Vagina (tissue), 2 donors: ENCODE data around the gene TTC9. TPM values are rescaled to one million over a fixed set of nuclear protein-coding genes. Genes with fewer than 3 reads are reported as not detected.

Source experiments
- DNase-seq, 2 donors: peaks; one replicate each; pipeline ENCODE4 v3.0.0-alpha.2; 2017; ENCODE audit errors: extremely low spot score in 2 of 2
- H3K27ac ChIP-seq: fragments of 200-600 bp; sonication (generic); one replicate; pipeline ENCODE4 v1.5.1; 2019
- H3K27me3 ChIP-seq: fragments of 200-600 bp; sonication (generic); one replicate; pipeline ENCODE4 v1.5.1; 2019
- H3K36me3 ChIP-seq, 2 donors: fragments of 200-600 bp; sonication (generic); one replicate each; pipeline ENCODE4 v1.5.1; 2017 to 2019
- H3K4me1 ChIP-seq: fragments of 200-600 bp; sonication (generic); one replicate; pipeline ENCODE4 v1.5.1; 2019
- H3K4me3 ChIP-seq, 2 donors: fragments of 200-600 bp; sonication (generic); 1 replicate in 1 of 2; 2 replicates in 1 of 2; pipeline ENCODE4 v1.5.1; 2016 to 2019
- H3K9me3 ChIP-seq: fragments of 200-600 bp; sonication (generic); one replicate; pipeline ENCODE4 v1.5.1; 2019
- POLR2A ChIP-seq, 2 donors: fragments of 450-650 bp; IDR thresholded peaks; one replicate each; pipeline ENCODE4 v1.6.1; 2017; ENCODE audit warnings: antibody characterized with exemption in 2 of 2, mild to moderate bottlenecking in 2 of 2, moderate library complexity in 2 of 2
- POLR2AphosphoS5 ChIP-seq, 2 donors: sonication (generic); formaldehyde crosslinking; IDR thresholded peaks; one replicate each; pipeline ENCODE4 v1.9.0; 2017; ENCODE audit warnings: antibody characterized with exemption in 2 of 2, mild to moderate bottlenecking in 2 of 2, low read depth in 1 of 2; ENCODE audit not compliant: insufficient read depth in 1 of 2
- intact Hi-C: fragments of 100-400 bp; cut with DNase I; formaldehyde crosslinking; loops from one replicate; pipeline ENCODE4 v1.15.1; 2023
- total RNA-seq: library from RNA; depleted of rRNA; stranded (reverse); fragments of >200 nt; gene quantifications from one replicate; pipeline ENCODE4 v1.2.3, GENCODE V29; 2016
- TF ChIP-seq, protein P1 (sequence below), 3 experiments: fragments of 450-650 bp in 2 of 3; fragments of 200-600 bp in 1 of 3; sonication (generic) in 1 of 3; IDR thresholded peaks; one replicate each; pipeline ENCODE4 v1.5.1; 2017 to 2019; ENCODE audit warnings: antibody characterized with exemption in 3 of 3, mild to moderate bottlenecking in 2 of 3, moderate library complexity in 2 of 3

TTC9 gene
- total RNA-seq, 1 donor from 2014 or later: 6.1 TPM

DNA sequence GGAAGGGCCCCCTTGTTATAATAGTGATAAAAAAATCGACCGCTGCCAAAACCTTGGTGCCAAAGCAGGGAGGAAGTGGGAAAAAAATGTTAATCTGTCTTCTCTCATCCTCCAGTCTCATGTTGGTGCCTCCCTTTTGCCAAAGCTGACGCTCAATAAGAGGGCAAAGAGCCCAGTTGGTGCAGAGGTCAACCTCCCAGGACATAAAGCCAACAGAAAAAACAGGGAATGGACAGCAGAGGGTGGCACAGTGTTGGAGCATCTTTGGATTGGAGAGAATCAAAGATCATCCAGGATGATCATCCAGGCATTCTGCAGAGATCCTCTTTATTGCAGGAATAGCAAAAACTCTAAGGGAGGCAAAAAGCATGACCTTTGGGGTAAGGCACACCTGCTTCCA is 9.8 kb upstream of the TTC9 start:
- Histone ChIP-seq H3K27me3 (no peaks in the 10 kb centered on the region), H3K27ac (no peak overlapping the region), H3K36me3 (no peaks in the 10 kb centered on the region), H3K9me3 (no peaks in the 10 kb centered on the region), H3K4me1 (no peaks in the 10 kb centered on the region), H3K4me3 (no peak overlapping the region)
- intact Hi-C loops: no loop called here
- TF ChIP-seq POLR2AphosphoS5 (IDR thresholded peaks at IDR 0.05; ENCODE audit: insufficient read depth in 1 of 2, low read depth in 1 of 2) (no peak), POLR2A (IDR thresholded peaks at IDR 0.05) (no peak)
- TF ChIP-seq, protein P1, sequence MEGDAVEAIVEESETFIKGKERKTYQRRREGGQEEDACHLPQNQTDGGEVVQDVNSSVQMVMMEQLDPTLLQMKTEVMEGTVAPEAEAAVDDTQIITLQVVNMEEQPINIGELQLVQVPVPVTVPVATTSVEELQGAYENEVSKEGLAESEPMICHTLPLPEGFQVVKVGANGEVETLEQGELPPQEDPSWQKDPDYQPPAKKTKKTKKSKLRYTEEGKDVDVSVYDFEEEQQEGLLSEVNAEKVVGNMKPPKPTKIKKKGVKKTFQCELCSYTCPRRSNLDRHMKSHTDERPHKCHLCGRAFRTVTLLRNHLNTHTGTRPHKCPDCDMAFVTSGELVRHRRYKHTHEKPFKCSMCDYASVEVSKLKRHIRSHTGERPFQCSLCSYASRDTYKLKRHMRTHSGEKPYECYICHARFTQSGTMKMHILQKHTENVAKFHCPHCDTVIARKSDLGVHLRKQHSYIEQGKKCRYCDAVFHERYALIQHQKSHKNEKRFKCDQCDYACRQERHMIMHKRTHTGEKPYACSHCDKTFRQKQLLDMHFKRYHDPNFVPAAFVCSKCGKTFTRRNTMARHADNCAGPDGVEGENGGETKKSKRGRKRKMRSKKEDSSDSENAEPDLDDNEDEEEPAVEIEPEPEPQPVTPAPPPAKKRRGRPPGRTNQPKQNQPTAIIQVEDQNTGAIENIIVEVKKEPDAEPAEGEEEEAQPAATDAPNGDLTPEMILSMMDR (IDR thresholded peaks at IDR 0.05): no peak
- DNase-seq: no peak

DNA sequence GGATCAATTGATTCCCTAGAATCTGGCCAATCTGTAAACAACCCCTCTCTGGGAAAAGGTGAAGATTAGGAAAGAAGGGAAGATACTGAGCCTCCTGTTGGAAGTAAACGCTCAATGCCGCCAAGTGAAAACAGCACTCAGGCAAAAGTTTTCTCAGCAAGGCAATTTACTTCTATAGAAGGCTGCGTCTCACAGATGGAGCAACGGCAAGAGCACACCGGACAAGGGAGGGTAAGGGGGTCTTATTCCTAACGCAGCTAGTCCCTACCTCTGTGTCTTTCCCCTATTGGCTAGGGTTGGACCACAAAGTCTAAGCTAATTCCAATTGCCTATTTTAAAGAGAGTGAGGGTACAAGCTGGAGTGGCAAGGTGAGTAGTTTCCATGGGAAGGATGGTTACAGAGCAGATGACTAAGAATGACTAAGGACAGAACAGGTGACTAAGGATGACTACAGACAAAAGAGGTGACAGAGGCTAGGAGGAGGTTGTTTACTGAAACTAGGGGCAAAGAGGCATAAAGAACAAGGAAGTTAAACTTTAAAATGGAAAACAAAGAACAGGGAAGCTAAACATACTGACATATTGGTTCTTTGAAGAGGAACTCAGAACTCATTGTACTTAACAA is 5.6 kb upstream of the TTC9 start:
- peak in 1 of 2 donors; percentile 25 for TF ChIP-seq POLR2AphosphoS5 (IDR thresholded peaks at IDR 0.05; ENCODE audit: insufficient read depth in 1 of 2, low read depth in 1 of 2)
- TF ChIP-seq POLR2A (IDR thresholded peaks at IDR 0.05): no peak
- no peak for DNase-seq
- H3K4me1 ChIP-seq: peaks cover 4% of the 10 kb centered on the region
- no peak overlapping the region for H3K4me3 ChIP-seq
- no peaks in the 10 kb centered on the region for H3K9me3 ChIP-seq
- H3K27ac ChIP-seq: no peak overlapping the region
- H3K27me3 ChIP-seq: no peaks in the 10 kb centered on the region
- intact Hi-C loops: no loop called here
- no peaks in the 10 kb centered on the region for H3K36me3 ChIP-seq

DNA sequence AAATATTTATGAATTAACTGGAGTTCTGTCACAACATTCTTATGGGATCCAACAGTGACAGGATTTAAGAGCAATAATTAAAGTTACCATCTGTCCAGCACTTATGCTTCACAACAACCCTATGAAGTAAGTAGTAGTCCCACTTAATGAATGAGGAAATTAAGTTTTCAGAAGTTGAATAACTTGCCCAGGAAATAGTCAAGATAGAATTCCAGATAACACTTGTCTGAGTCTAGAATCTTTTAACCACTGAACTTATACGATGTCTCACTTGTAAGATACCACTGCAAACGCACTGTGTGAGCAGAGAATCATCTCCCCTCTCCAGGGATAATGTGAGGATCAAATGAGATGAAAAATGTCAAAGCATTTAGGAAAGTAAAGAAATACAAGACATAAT is 3.3 kb upstream of the TTC9 start:
- Histone ChIP-seq H3K9me3 (no peaks in the 10 kb centered on the region), H3K27me3 (no peaks in the 10 kb centered on the region), H3K27ac (no peak overlapping the region), H3K4me1 (peaks cover 15% of the 10 kb centered on the region), H3K36me3 (no peaks in the 10 kb centered on the region), H3K4me3 (no peak overlapping the region)
- no peak for TF ChIP-seq POLR2AphosphoS5 (IDR thresholded peaks at IDR 0.05; ENCODE audit: insufficient read depth in 1 of 2, low read depth in 1 of 2)
- TF ChIP-seq POLR2A (IDR thresholded peaks at IDR 0.05): no peak
- TF ChIP-seq, protein P1 (IDR thresholded peaks at IDR 0.05): no peak
- intact Hi-C loops: no loop called here
- DNase-seq: no peak

DNA sequence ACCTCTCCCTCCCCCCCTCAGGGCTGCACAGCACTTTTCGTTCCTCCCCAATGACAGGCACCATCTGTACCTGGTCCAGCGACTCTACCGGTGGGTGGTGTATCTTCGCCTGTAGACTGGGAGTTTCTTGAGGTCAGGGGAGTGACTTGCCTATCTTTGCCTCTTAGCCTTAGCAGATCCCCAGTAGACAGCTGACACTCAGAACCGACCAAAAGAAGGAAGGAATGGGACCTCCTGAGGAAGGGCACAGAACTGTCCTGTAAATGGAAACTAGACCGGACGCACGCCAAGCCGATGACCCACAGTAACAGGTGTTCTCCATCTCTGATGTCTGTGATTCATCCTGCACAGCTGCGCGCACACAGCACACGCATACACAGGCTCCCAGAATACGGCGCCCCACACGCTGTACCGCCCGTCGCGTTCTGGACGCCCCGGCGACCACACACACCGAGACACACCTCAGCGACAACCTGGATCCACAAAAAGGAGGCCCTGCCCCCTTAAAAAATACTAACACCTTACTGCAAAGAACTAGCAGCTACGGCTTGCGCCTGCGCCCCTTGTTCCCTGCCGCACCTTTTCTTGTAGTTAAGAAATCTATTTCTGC is 673 bp upstream of the TTC9 start:
- Histone ChIP-seq H3K4me3 (peak overlapping the region; percentile 55 to 73), H3K4me1 (peaks cover 15% of the 10 kb centered on the region), H3K36me3 (no peaks in the 10 kb centered on the region), H3K27ac (no peak overlapping the region), H3K9me3 (no peaks in the 10 kb centered on the region), H3K27me3 (no peaks in the 10 kb centered on the region)
- intact Hi-C loops: no loop called here
- TF ChIP-seq POLR2AphosphoS5 (IDR thresholded peaks at IDR 0.05; ENCODE audit: insufficient read depth in 1 of 2, low read depth in 1 of 2) (no peak), POLR2A (IDR thresholded peaks at IDR 0.05) (no peak)
- TF ChIP-seq, protein P1 (IDR thresholded peaks at IDR 0.05): no peak
- DNase-seq: no peak

DNA sequence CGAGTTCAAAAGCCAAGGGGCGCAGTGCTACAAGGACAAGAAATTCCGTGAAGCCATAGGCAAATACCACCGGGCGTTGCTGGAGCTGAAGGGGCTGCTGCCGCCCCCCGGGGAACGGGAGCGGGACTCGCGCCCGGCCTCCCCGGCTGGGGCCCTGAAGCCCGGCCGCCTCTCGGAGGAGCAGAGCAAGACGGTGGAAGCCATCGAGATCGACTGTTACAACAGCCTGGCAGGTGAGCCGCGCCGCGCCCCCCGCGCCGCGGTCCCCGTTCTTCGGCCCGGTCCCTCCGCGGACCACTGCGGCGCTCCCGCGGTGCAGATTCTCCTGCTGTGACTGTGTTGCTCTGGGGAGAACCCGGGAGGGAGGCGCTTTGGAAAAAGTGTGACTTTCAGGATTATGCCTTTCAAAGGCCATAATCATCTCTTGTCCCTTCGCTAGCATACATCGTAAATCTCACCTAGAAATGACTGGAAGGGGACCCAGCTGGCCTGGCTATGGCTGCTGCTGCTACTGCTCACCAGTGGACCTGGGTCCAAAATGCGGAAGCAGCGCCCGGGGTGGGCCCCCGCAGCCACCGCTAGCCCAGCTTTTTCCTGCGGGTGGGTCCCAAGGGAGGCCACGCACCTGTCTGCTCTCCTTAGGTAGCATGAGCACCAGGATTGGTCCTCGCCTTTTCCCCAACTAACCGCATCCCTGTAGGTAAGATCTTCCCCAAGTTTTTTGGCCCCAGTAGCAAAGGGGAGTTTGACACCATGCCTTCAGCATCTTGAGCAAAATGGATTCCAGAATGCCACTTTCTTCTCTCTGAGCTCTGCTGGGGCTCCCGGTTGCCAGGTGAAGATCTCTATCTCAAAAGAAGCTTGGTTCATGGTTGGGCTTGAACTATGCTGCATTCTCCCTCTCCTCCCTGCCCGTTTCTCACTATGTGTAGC is 853 bp downstream of the TTC9 start:
- Histone ChIP-seq H3K9me3 (no peaks in the 10 kb centered on the region), H3K27me3 (no peaks in the 10 kb centered on the region), H3K27ac (peak overlapping the region; percentile 19), H3K4me3 (peak overlapping the region; percentile 55 to 73), H3K4me1 (peaks cover 15% of the 10 kb centered on the region), H3K36me3 (no peaks in the 10 kb centered on the region)
- intact Hi-C loops: no loop called here
- DNase-seq: no peak
- no peak for TF ChIP-seq POLR2A (IDR thresholded peaks at IDR 0.05)
- TF ChIP-seq, protein P1 (IDR thresholded peaks at IDR 0.05): no peak
- no peak for TF ChIP-seq POLR2AphosphoS5 (IDR thresholded peaks at IDR 0.05; ENCODE audit: insufficient read depth in 1 of 2, low read depth in 1 of 2)
